ENCODE data around the gene KLHL4.

- TF ChIP-seq CTCF (IDR thresholded peaks at IDR 0.05 in 8 of 11, conservative IDR thresholded peaks at IDR 0.05 in 3 of 11) (no peak), POLR2A (IDR thresholded peaks at IDR 0.05) (no peak), POLR2AphosphoS5 (IDR thresholded peaks at IDR 0.05) (no peak)
Observed at GRCh38 chrX:87518504-87518903, 902 bp downstream of the KLHL4 start.
